HEK293 (cell line): ENCODE measurements around the gene S100A6.

ENCODE experiments used
- CTCF ChIA-PET: fragments of 350-600 bp; formaldehyde crosslinking; extraction: SDS; loops from one replicate; lab custom pipeline; 2021; ENCODE audit warnings: antibody characterized with exemption; lab: Yijun Ruan, JAX
- POLR2A ChIA-PET: fragments of 300-600 bp; formaldehyde crosslinking; extraction: SDS; loops from one replicate; lab custom pipeline; 2020; ENCODE audit warnings: antibody characterized with exemption, inconsistent platforms; lab: Yijun Ruan, JAX
- H3K27ac ChIP-seq: fragments of 200-500 bp; sonication (Bioruptor generic); 2 replicates; pipeline ENCODE4 v1.5.1; 2014; ENCODE audit warnings: low read depth, low read length, control low read depth, inconsistent platforms; ENCODE audit errors: extremely low read depth
- H3K36me3 ChIP-seq, 2 experiments: fragments of 200-500 bp in 1 of 2; sonication (Bioruptor generic) in 1 of 2; 1 replicate in 1 of 2; 2 replicates in 1 of 2; pipeline ENCODE4 v1.5.1; 2014 to 2017; ENCODE audit warnings: inconsistent platforms in 2 of 2, low read length in 2 of 2; ENCODE audit not compliant: control insufficient read depth in 2 of 2, insufficient read depth in 1 of 2
- H3K4me1 ChIP-seq: fragments of 200-500 bp; sonication (Bioruptor generic); 2 replicates; pipeline ENCODE4 v1.5.1; 2014; ENCODE audit warnings: mild to moderate bottlenecking, low read length, inconsistent platforms; ENCODE audit not compliant: control insufficient read depth, insufficient read depth
- H3K4me3 ChIP-seq: 2 replicates; pipeline ENCODE4 v1.5.1; 2011; ENCODE audit warnings: low read depth, mild to moderate bottlenecking, control low read depth, low read length, moderate library complexity
- H3K9me3 ChIP-seq: fragments of 200-500 bp; sonication (Bioruptor generic); 2 replicates; pipeline ENCODE4 v1.5.1; 2014; ENCODE audit warnings: low read depth, low read length, inconsistent platforms; ENCODE audit not compliant: control insufficient read depth, insufficient read depth
- KLF7 ChIP-seq: fragments of 450-650 bp; formaldehyde crosslinking; IDR thresholded peaks from 2 replicates; pipeline ENCODE4 v1.5.1; 2016; ENCODE audit warnings: missing biosample characterization, missing genetic modification characterization, borderline replicate concordance
- OVOL3 ChIP-seq: fragments of 450-650 bp; formaldehyde crosslinking; IDR thresholded peaks from 2 replicates; pipeline ENCODE4 v1.5.1; 2016; ENCODE audit warnings: missing biosample characterization, missing genetic modification characterization
- PRDM2 ChIP-seq: fragments of 450-650 bp; formaldehyde crosslinking; IDR thresholded peaks from 2 replicates; pipeline ENCODE4 v1.5.1; 2016; ENCODE audit warnings: missing biosample characterization, missing genetic modification characterization, borderline replicate concordance
- PRDM4 ChIP-seq: fragments of 450-650 bp; formaldehyde crosslinking; IDR thresholded peaks from 2 replicates; pipeline ENCODE4 v1.5.1; 2017; ENCODE audit warnings: missing biosample characterization, missing genetic modification characterization
- TSHZ1 ChIP-seq: fragments of 450-650 bp; formaldehyde crosslinking; IDR thresholded peaks from 2 replicates; pipeline ENCODE4 v1.5.1; 2016; ENCODE audit warnings: missing biosample characterization, missing genetic modification characterization, borderline replicate concordance
- ZBTB21 ChIP-seq: fragments of 450-650 bp; formaldehyde crosslinking; IDR thresholded peaks from 2 replicates; pipeline ENCODE4 v1.5.1; 2017; ENCODE audit warnings: missing biosample characterization, missing genetic modification characterization
- ZFHX2 ChIP-seq: fragments of 450-650 bp; formaldehyde crosslinking; conservative IDR thresholded peaks from 2 replicates; pipeline ENCODE4 v1.5.1; 2016; ENCODE audit warnings: missing biosample characterization, missing genetic modification characterization
- ZNF155 ChIP-seq: fragments of 450-650 bp; formaldehyde crosslinking; IDR thresholded peaks from 2 replicates; pipeline ENCODE4 v1.5.1; 2016; ENCODE audit warnings: missing biosample characterization, missing genetic modification characterization
- ZNF157 ChIP-seq: fragments of 450-650 bp; formaldehyde crosslinking; IDR thresholded peaks from 2 replicates; pipeline ENCODE4 v1.5.1; 2016; ENCODE audit warnings: missing biosample characterization, missing genetic modification characterization
- ZNF16 ChIP-seq: fragments of 450-650 bp; formaldehyde crosslinking; IDR thresholded peaks from 2 replicates; pipeline ENCODE4 v1.5.1; 2016; ENCODE audit warnings: low read depth, missing biosample characterization, missing genetic modification characterization
- ZNF211 ChIP-seq: fragments of 450-650 bp; formaldehyde crosslinking; IDR thresholded peaks from 2 replicates; pipeline ENCODE4 v1.5.1; 2016; ENCODE audit warnings: low read depth, missing biosample characterization, missing genetic modification characterization
- ZNF221 ChIP-seq: fragments of 450-650 bp; formaldehyde crosslinking; IDR thresholded peaks from 2 replicates; pipeline ENCODE4 v1.5.1; 2017; ENCODE audit warnings: missing biosample characterization, missing genetic modification characterization, borderline replicate concordance
- ZNF239 ChIP-seq: fragments of 450-650 bp; formaldehyde crosslinking; IDR thresholded peaks from 2 replicates; pipeline ENCODE4 v1.5.1; 2016; ENCODE audit warnings: missing biosample characterization, missing genetic modification characterization
- ZNF274 ChIP-seq, 2 experiments: fragments of 200-500 bp in 1 of 2; fragments of 450-650 bp in 1 of 2; sonication (Bioruptor generic) in 1 of 2; formaldehyde crosslinking in 1 of 2; IDR thresholded peaks; 2 replicates each; pipeline versions ENCODE4 v1.5.1 to v1.6.1; 2014 to 2016; ENCODE audit warnings: borderline replicate concordance in 1 of 2, inconsistent platforms in 1 of 2, low read length in 1 of 2, missing biosample characterization in 1 of 2, missing genetic modification characterization in 1 of 2
- ZNF341 ChIP-seq: fragments of 450-650 bp; formaldehyde crosslinking; IDR thresholded peaks from 2 replicates; pipeline ENCODE4; 2016; ENCODE audit warnings: low read depth, missing biosample characterization, missing genetic modification characterization
- ZNF514 ChIP-seq: fragments of 450-650 bp; formaldehyde crosslinking; IDR thresholded peaks from 2 replicates; pipeline ENCODE4 v1.5.1; 2016; ENCODE audit warnings: missing biosample characterization, missing genetic modification characterization
- ZNF629 ChIP-seq: fragments of 450-650 bp; formaldehyde crosslinking; IDR thresholded peaks from 2 replicates; pipeline ENCODE4 v1.5.1; 2017; ENCODE audit warnings: missing biosample characterization, missing genetic modification characterization
- ZNF664 ChIP-seq: fragments of 450-650 bp; formaldehyde crosslinking; IDR thresholded peaks from 2 replicates; pipeline ENCODE4 v1.5.1; 2016; ENCODE audit warnings: missing biosample characterization, missing genetic modification characterization
- ZNF768 ChIP-seq: fragments of 450-650 bp; formaldehyde crosslinking; IDR thresholded peaks from 2 replicates; pipeline ENCODE4 v1.5.1; 2018; ENCODE audit warnings: missing biosample characterization, mild to moderate bottlenecking, missing genetic modification characterization

Gene S100A6

GRCh38 chr1:153547560-153548551 lies 12.1 kb upstream of the S100A6 start:
- H3K4me3 ChIP-seq: no peak overlapping the region
- TF ChIP-seq ZNF664 (tag by site-specific recombination): peak; percentile 88
- TF ChIP-seq ZNF157 (tag by site-specific recombination): no peak
- TF ChIP-seq ZNF341: peak; percentile 80
- no peak for TF ChIP-seq ZNF16 (tag by site-specific recombination)
- H3K36me3 ChIP-seq: no peaks in the 10 kb centered on the region
- H3K9me3 ChIP-seq: no peaks in the 10 kb centered on the region
- H3K4me1 ChIP-seq: peaks cover 2% of the 10 kb centered on the region; the same call in 1 of the 2 replicates
- CTCF ChIA-PET: interaction anchor here (0.6 to 3.3 kb wide), 2 partner anchors 20 to 36 kb away, joined by 3 to 12 read pairs; no protein-coding TSS in a partner anchor
- H3K27ac ChIP-seq: no peak overlapping the region
- POLR2A ChIA-PET: interaction anchor here (1.0 kb wide), 1 partner anchor 19 kb away, joined by 3 read pairs; no protein-coding TSS in a partner anchor

- no peaks in the 10 kb centered on the region for H3K9me3 ChIP-seq
- H3K36me3 ChIP-seq: no peaks in the 10 kb centered on the region
- POLR2A ChIA-PET: interaction anchor here (0.7 kb wide), 1 partner anchor 15 kb away, joined by 3 read pairs; no protein-coding TSS in a partner anchor
- no peak overlapping the region for H3K4me3 ChIP-seq
- H3K27ac ChIP-seq: no peak overlapping the region
- CTCF ChIA-PET: interaction anchor here (0.7 to 4.1 kb wide), 3 partner anchors 14 to 828 kb away, joined by 3 to 26 read pairs (median 3); no protein-coding TSS in a partner anchor
- peaks cover 2% of the 10 kb centered on the region; the same call in 1 of the 2 replicates for H3K4me1 ChIP-seq
- TF ChIP-seq ZNF514 (tag by site-specific recombination) (no peak), KLF7 (tag by site-specific recombination) (no peak), ZNF629 (tag by site-specific recombination) (no peak), PRDM2 (tag by site-specific recombination) (no peak), TSHZ1 (tag by site-specific recombination) (no peak), ZBTB21 (no peak), ZNF768 (tag by site-specific recombination) (0 out of 2 replicates have a peak, but pooled peaks have one; percentile 55), ZNF274 (IDR thresholded peaks at IDR 0.05; ENCODE audit: low read length) (no peak), ZNF274 (tag by site-specific recombination; IDR thresholded peaks at IDR 0.05; ENCODE audit: borderline replicate concordance) (no peak), OVOL3 (no peak), PRDM4 (no peak), ZFHX2 (peak; percentile 51), ZNF155 (tag by site-specific recombination) (no peak), ZNF211 (tag by site-specific recombination) (no peak), ZNF221 (tag by site-specific recombination) (no peak), ZNF239 (tag by site-specific recombination) (no peak)
These were observed 11.2 kb upstream of the S100A6 start for GRCh38 chr1:153546796-153547559.
